Endothelial cell of umbilical vein (primary cell): ENCODE results near the gene MAPK1IP1L. TPM values are rescaled to one million over a fixed set of nuclear protein-coding genes. Genes with fewer than 3 reads are reported as not detected.

ENCODE experiments used
- BruUV-seq: library from RNA; stranded (reverse); fragments of 400-500 nt; replicated peaks from 2 replicates; lab custom pipeline; 2021; lab: Mats Ljungman, UMichigan
- CTCF ChIA-PET: fragments of 300-600, 350-600 bp; sonication (Branson Sonifier 250); formaldehyde crosslinking; loops from one replicate; lab custom pipeline; 2021; ENCODE audit warnings: antibody characterized with exemption, inconsistent platforms; lab: Charles Lee
- POLR2A ChIA-PET: fragments of 300-600, 350-600 bp; sonication (Branson Sonifier 250); formaldehyde crosslinking; loops from one replicate; lab custom pipeline; 2021; ENCODE audit warnings: antibody characterized with exemption, inconsistent platforms; lab: Charles Lee
- DNase-seq: peaks from one replicate; pipeline ENCODE4 v3.0.0-alpha.2; 2011; ENCODE audit warnings: low read depth, low spot score
- FAIRE-seq: peaks from 2 replicates; lab custom pipeline; 2011; peaks lifted over from hg19 to GRCh38; lab: Jason Lieb, UNC
- H2AFZ ChIP-seq: 2 replicates; pipeline ENCODE4 v1.6.0; 2012; ENCODE audit warnings: low read depth, low read length, control low read depth, inconsistent platforms
- H3K27ac ChIP-seq: 2 replicates; pipeline ENCODE4 v1.5.1; 2011; ENCODE audit warnings: low read depth, mild to moderate bottlenecking, control low read depth, low read length, moderate library complexity; ENCODE audit not compliant: insufficient read depth
- H3K27me3 ChIP-seq, 2 experiments: 2 replicates each; pipeline versions ENCODE4 v1.6.0 to v1.6.1; 2011; ENCODE audit warnings: low read length in 2 of 2, mixed read lengths in 1 of 2; ENCODE audit not compliant: control insufficient read depth in 2 of 2, insufficient read depth in 2 of 2
- H3K36me3 ChIP-seq, 2 experiments: 2 replicates in 1 of 2; 3 replicates in 1 of 2; pipeline ENCODE4 v1.5.1; 2011; ENCODE audit warnings: low read length in 2 of 2, mild to moderate bottlenecking in 1 of 2, moderate library complexity in 1 of 2; ENCODE audit not compliant: control insufficient read depth in 2 of 2, insufficient read depth in 2 of 2; ENCODE audit errors: extremely low read depth in 1 of 2
- H3K4me1 ChIP-seq: 3 replicates; pipeline ENCODE4 v1.5.1; 2011; ENCODE audit warnings: mild to moderate bottlenecking, low read length; ENCODE audit not compliant: control insufficient read depth, insufficient read depth; ENCODE audit errors: extremely low read depth
- H3K4me2 ChIP-seq: 2 replicates; pipeline ENCODE4 v1.6.1; 2011; ENCODE audit warnings: low read length, control low read depth, mixed read lengths; ENCODE audit not compliant: insufficient read depth
- H3K4me3 ChIP-seq, 3 experiments: fragments of 200-600 bp in 1 of 3; sonication (generic), shearing (Covaris generic) in 1 of 3; replicated peaks in 1 of 3; 2 replicates each; pipeline ENCODE4 v1.5.1; 2011 to 2016; ENCODE audit warnings: control low read depth in 3 of 3, low read length in 3 of 3, mild to moderate bottlenecking in 2 of 3, inconsistent platforms in 1 of 3, low read depth in 1 of 3, moderate library complexity in 1 of 3; ENCODE audit not compliant: insufficient read depth in 1 of 3
- H3K79me2 ChIP-seq: 2 replicates; pipeline ENCODE4 v1.6.0; 2012; ENCODE audit warnings: low read length, inconsistent platforms; ENCODE audit not compliant: control insufficient read depth, insufficient read depth
- H3K9ac ChIP-seq: replicated peaks from 2 replicates; pipeline ENCODE3; 2011; ENCODE audit warnings: low read length, control low read depth; ENCODE audit not compliant: insufficient read depth; ENCODE audit errors: extremely low read depth
- H3K9me1 ChIP-seq: replicated peaks from 3 replicates; pipeline ENCODE4 v1.6.0; 2011; ENCODE audit warnings: mild to moderate bottlenecking, low read length; ENCODE audit not compliant: control insufficient read depth, insufficient read depth; ENCODE audit errors: extremely low read depth
- H3K9me3 ChIP-seq: replicated peaks from 2 replicates; pipeline ENCODE4 v1.5.1; 2012; ENCODE audit warnings: low read length, inconsistent platforms; ENCODE audit not compliant: control insufficient read depth, insufficient read depth
- H4K20me1 ChIP-seq: replicated peaks from 2 replicates; pipeline ENCODE3; 2011; ENCODE audit warnings: mild to moderate bottlenecking, low read length; ENCODE audit not compliant: control insufficient read depth, insufficient read depth; ENCODE audit errors: extremely low read depth
- EZH2 ChIP-seq: IDR thresholded peaks from 2 replicates; pipeline ENCODE4 v1.6.1; 2012; ENCODE audit warnings: borderline replicate concordance, low read depth, mild to moderate bottlenecking, moderate library complexity, low read length, inconsistent platforms; ENCODE audit not compliant: severe bottlenecking
- FOS ChIP-seq: IDR thresholded peaks from 2 replicates; pipeline ENCODE4 v1.6.1; 2011; ENCODE audit warnings: mild to moderate bottlenecking, low read length, moderate library complexity, borderline replicate concordance; ENCODE audit not compliant: insufficient read depth
- GATA2 ChIP-seq: IDR thresholded peaks from 2 replicates; pipeline ENCODE4 v1.7.0; 2011; ENCODE audit warnings: low read depth, mild to moderate bottlenecking, moderate library complexity, mixed read lengths, low read length; ENCODE audit not compliant: insufficient read length, insufficient read depth
- JUN ChIP-seq: IDR thresholded peaks from 2 replicates; pipeline ENCODE4 v1.6.1; 2011; ENCODE audit warnings: borderline replicate concordance, low read depth; ENCODE audit not compliant: insufficient read length, insufficient read depth
- MYC ChIP-seq: IDR thresholded peaks from one replicate; pipeline ENCODE4 v1.6.1; 2011; ENCODE audit warnings: mild to moderate bottlenecking, low read depth, low read length
- POLR2A ChIP-seq: IDR thresholded peaks from 2 replicates; pipeline ENCODE4 v1.6.1; 2012; ENCODE audit warnings: low read depth, mild to moderate bottlenecking, control low read depth, low read length
- POLR2AphosphoS5 ChIP-seq: IDR thresholded peaks from 2 replicates; pipeline ENCODE4 v1.6.1; 2012; ENCODE audit warnings: low read depth, mild to moderate bottlenecking, control low read depth, low read length, moderate library complexity; ENCODE audit not compliant: insufficient read depth
- dilution Hi-C: fragments of 300-500 bp; cut with MboI; formaldehyde crosslinking; loops from one replicate; pipeline ENCODE4 v1.15.0; 2019; ENCODE audit warnings: low sequenced_read_pairs; ENCODE audit not compliant: extremely low pct_ligation_motif_present
- intact Hi-C: fragments of 100-400 bp; cut with micrococcal nuclease; formaldehyde crosslinking; loops from one replicate; pipeline ENCODE4 v1.10.0; 2022
- polyA plus RNA-seq, 4 experiments: library from polyadenylated mRNA; depleted of rRNA in 3 of 4; stranded (reverse) in 3 of 4; unstranded in 1 of 4; fragments of >200 nt; gene quantifications; 2 replicates each; pipeline versions ENCODE4 v1.2.1 to v1.2.3, GENCODE V29; 2011 to 2012; ENCODE audit warnings: missing spikeins in 1 of 4
- total RNA-seq: library from RNA; stranded (reverse); gene quantifications from 2 replicates; pipeline ENCODE4 v1.2.3, GENCODE V29; 2021
- TF ChIP-seq, protein P1 (sequence below): IDR thresholded peaks from 2 replicates; pipeline ENCODE4 v1.6.1; 2011; ENCODE audit not compliant: insufficient read depth, insufficient read length
- TF ChIP-seq, protein P2 (sequence below), 2 donors: IDR thresholded peaks; 1 replicate in 1 of 2; 2 replicates in 1 of 2; pipeline ENCODE4 v1.5.1; 2011; ENCODE audit warnings: low read length in 2 of 2, mild to moderate bottlenecking in 2 of 2, moderate library complexity in 2 of 2, control low read depth in 1 of 2, inconsistent platforms in 1 of 2, low read depth in 1 of 2; ENCODE audit not compliant: insufficient read depth in 1 of 2; ENCODE audit errors: extremely low read depth in 1 of 2

The MAPK1IP1L gene
- total and polyA plus RNA-seq, 2 donors (not counting 3 experiments of a cell fraction or from before 2014, with no cell fraction given): 129 to 208 TPM

- ChIA-PET CTCF (interaction anchor here (1.1 kb wide), 1 partner anchor 8 kb away, joined by 3 read pairs; no protein-coding TSS in a partner anchor), POLR2A (no interaction called here)
- Histone ChIP-seq H3K27me3 (no peaks in the 10 kb centered on the region), H2AFZ (no peak overlapping the region), H3K36me3 (no peaks in the 10 kb centered on the region), H3K4me3 (no peak overlapping the region), H3K9ac (no peak overlapping the region), H4K20me1 (no peaks in the 10 kb centered on the region), H3K4me1 (peaks cover 9% of the 10 kb centered on the region), H3K9me3 (no peaks in the 10 kb centered on the region), H3K4me2 (no peak overlapping the region), H3K27ac (no peak overlapping the region), H3K9me1 (no peaks in the 10 kb centered on the region), H3K79me2 (no peaks in the 10 kb centered on the region)
- FAIRE-seq (no peak), DNase-seq (no peak)
- intact Hi-C loops (no loop called here), dilution Hi-C loops (no loop called here)
- no peak for TF ChIP-seq POLR2AphosphoS5
- TF ChIP-seq, protein P1, sequence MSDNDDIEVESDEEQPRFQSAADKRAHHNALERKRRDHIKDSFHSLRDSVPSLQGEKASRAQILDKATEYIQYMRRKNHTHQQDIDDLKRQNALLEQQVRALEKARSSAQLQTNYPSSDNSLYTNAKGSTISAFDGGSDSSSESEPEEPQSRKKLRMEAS: no peak
- no peak for TF ChIP-seq JUN
- TF ChIP-seq EZH2: no peak
- TF ChIP-seq, protein P2, sequence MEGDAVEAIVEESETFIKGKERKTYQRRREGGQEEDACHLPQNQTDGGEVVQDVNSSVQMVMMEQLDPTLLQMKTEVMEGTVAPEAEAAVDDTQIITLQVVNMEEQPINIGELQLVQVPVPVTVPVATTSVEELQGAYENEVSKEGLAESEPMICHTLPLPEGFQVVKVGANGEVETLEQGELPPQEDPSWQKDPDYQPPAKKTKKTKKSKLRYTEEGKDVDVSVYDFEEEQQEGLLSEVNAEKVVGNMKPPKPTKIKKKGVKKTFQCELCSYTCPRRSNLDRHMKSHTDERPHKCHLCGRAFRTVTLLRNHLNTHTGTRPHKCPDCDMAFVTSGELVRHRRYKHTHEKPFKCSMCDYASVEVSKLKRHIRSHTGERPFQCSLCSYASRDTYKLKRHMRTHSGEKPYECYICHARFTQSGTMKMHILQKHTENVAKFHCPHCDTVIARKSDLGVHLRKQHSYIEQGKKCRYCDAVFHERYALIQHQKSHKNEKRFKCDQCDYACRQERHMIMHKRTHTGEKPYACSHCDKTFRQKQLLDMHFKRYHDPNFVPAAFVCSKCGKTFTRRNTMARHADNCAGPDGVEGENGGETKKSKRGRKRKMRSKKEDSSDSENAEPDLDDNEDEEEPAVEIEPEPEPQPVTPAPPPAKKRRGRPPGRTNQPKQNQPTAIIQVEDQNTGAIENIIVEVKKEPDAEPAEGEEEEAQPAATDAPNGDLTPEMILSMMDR (IDR thresholded peaks at IDR 0.05; ENCODE audit: extremely low read depth in 1 of 2, insufficient read depth in 1 of 2, low read depth in 1 of 2, low read length in 2 of 2): no peak
- no peak for TF ChIP-seq POLR2A
- TF ChIP-seq GATA2: no peak
- TF ChIP-seq MYC: no peak
- TF ChIP-seq FOS: no peak
- no TSS peak for BruUV-seq
These were observed 24.3 kb downstream of the MAPK1IP1L start for GRCh38 chr14:55075628-55076175.
